Measurements from ENCODE around the gene OLFML2A. TPM values are rescaled to one million over a fixed set of nuclear protein-coding genes. Genes with fewer than 3 reads are reported as not detected.

Gene OLFML2A
- total RNA-seq, 1 donor from 2014 or later, result 7.0 TPM

DNA sequence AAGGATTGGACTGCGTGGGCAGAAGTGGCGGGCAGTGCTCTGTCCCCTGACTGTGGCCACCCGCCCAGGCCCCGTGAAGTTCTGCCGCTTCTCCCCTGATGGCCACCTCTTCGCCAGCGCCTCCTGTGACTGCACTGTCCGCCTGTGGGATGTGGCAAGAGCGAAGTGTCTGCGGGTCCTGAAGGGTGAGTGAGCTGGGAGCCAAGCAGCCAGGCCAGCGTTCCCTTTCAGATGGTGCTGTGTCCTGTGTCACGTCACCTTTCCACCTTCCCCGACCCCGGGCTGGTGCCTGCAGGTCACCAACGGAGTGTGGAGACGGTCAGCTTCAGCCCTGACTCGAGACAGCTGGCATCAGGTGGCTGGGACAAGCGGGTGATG lies 78.6 kb downstream of the OLFML2A start:
- no peak overlapping the region for H3K4me3 ChIP-seq (ENCODE audit: low read depth, low read length)
- no peak for DNase-seq (ENCODE audit: low read depth)
- TF ChIP-seq, protein P1, sequence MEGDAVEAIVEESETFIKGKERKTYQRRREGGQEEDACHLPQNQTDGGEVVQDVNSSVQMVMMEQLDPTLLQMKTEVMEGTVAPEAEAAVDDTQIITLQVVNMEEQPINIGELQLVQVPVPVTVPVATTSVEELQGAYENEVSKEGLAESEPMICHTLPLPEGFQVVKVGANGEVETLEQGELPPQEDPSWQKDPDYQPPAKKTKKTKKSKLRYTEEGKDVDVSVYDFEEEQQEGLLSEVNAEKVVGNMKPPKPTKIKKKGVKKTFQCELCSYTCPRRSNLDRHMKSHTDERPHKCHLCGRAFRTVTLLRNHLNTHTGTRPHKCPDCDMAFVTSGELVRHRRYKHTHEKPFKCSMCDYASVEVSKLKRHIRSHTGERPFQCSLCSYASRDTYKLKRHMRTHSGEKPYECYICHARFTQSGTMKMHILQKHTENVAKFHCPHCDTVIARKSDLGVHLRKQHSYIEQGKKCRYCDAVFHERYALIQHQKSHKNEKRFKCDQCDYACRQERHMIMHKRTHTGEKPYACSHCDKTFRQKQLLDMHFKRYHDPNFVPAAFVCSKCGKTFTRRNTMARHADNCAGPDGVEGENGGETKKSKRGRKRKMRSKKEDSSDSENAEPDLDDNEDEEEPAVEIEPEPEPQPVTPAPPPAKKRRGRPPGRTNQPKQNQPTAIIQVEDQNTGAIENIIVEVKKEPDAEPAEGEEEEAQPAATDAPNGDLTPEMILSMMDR (conservative IDR thresholded peaks at IDR 0.05; ENCODE audit: low read depth, low read length), result no peak

DNA sequence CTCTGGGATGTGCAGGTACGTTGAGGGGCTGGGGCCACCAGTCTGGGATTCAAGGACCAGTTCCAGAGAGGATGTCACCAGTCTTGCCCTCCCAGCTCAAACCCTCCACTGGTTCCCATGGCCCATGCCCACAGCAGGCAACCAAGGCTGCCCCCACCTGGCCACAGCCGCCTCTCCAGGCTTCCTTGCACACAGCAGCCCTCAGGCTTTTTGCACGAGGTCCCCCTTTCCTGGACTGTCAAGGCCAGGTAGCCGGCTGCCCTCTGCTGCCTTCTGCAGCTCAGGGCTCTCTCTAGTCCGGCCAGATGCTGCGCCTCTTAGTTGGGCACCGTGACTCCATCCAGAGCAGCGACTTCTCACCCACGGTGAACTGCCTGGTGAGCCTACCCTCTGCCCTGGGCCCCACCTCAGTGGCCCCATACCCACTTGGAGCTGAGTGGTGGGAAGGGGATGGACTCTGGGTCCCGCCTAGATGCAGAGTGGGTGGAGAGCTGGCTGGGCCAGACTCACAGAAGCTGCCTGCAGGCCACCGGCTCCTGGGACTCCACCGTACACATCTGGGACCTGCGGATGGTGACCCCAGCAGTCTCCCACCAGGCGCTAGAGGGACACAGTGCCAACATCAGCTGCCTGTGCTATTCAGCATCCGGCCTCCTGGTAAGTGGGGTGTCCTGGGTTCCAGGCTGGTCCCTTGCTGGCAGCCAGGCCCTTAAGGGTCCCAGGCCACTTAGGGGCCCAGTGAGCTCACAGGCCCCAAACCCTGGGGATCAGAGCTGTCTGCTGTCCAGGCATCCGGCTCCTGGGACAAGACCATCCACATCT lies 79.2 kb downstream of the OLFML2A start:
- TF ChIP-seq, protein P1 (conservative IDR thresholded peaks at IDR 0.05; ENCODE audit: low read depth, low read length), result peak; percentile 45
- no peak overlapping the region for H3K4me3 ChIP-seq (ENCODE audit: low read depth, low read length)
- DNase-seq (ENCODE audit: low read depth), result no peak

DNA sequence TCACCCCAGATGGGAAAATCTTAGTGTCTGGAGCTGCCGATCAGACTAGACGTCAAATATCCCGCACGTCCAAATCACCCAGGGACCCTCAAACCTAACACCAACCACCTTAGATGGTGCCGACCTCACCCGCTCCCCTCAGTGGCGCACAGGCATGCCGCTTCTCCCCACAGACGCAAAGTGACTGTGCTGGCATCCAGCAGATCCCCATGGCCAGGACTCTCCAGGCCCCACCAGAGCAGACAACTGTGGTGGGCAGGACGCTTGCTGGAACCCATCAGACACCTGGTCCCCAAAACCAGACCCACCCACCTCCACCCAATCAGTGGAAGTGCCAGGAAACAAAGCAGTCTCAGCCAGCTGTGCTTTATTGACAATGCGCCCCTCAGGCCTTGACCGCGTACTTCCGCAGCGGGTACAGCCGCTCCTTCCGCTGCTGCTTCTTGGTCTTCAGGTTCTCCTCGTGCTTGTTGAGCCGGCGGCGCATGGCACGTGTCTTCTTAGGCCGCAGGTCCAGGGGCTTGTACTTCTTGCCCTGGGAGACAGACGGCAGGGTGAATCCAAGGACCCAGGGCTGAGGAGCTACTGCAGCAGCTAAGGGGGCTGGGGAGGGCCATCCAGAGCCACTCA lies 80.7 kb downstream of the OLFML2A start:
- no peak overlapping the region for H3K4me3 ChIP-seq (ENCODE audit: low read depth, low read length)
- TF ChIP-seq, protein P1 (conservative IDR thresholded peaks at IDR 0.05; ENCODE audit: low read depth, low read length), result no peak

DNA sequence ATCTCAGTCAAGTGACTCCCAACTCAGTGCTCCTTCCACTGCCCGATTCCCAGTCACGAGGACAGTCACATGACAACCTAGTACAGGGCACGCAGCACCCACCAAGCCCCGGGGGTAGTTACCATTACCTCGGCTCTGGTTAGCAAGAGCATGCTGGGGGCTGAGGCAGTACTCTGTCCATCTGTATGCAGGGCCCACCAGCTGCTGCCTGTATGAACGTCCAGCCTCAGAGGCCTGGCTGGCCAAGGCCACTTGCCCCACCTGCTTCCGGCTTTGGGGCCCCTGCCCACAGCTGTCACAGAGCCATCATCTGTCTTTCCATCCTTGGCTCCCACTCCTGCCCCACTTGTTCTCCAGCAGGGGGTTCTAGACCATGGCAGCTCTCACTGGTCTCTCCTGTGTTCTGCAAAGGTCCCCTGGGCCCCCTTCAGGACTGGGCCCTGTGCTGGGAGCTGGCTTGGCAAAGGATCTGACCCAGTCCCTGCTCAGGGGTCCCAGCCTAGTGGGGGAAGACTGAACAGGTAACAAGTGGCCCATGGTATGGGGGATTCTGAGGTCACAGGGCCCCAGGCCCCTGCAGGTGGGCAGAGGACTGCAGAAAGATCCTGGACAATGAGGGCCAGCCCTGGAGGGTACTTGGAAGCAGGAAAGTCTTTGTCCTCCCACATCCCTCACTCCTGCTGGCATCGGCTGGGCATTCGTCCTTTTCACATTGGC lies 81.6 kb downstream of the OLFML2A start:
- DNase-seq (ENCODE audit: low read depth), result no peak
- TF ChIP-seq, protein P1 (conservative IDR thresholded peaks at IDR 0.05; ENCODE audit: low read depth, low read length), result no peak
- H3K4me3 ChIP-seq (ENCODE audit: low read depth, low read length), result no peak overlapping the region

More for the DNA sequence above, 80.7 kb downstream of the OLFML2A start:
- DNase-seq (ENCODE audit: low read depth), result no peak

DNA sequence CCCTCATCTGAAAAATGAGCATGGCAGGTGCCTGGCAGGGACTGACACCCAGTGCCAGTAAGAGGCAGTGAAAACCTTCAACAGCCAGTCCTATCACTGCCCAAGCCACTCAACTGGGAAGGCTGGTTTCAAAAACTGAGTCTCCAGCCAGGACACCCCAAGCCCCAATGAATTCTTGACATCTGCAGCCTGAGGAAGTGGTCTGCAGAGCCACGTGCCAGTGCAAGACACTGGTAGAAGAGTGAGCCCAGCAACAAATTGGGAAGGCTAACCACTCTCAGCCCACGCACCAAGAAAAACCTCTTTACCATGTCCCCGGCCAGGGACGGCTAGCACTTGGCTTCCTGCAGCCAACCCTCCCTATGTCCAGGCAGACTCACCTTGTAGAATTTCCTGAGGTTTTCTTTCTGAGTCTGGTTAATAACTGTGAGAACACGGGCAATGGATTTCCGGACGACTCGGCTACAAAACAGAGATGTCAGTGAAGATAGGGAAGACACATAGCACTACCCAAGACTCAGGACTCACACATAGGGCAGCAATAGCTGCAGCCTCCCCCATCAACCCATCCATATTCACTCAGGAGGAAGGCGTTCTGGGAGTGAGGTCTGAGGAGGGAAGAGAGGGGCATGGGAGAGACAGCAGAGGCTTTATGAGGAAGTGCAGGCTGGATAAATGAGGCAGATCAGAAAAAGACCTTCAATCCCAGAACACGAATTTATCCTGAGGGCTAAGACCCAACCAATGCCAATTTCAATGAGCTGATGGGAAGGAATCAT lies 83.1 kb downstream of the OLFML2A start:
- DNase-seq (ENCODE audit: low read depth), result no peak
- TF ChIP-seq, protein P1 (conservative IDR thresholded peaks at IDR 0.05; ENCODE audit: low read depth, low read length), result no peak
- H3K4me3 ChIP-seq (ENCODE audit: low read depth, low read length), result peak overlapping the region; percentile 90

DNA sequence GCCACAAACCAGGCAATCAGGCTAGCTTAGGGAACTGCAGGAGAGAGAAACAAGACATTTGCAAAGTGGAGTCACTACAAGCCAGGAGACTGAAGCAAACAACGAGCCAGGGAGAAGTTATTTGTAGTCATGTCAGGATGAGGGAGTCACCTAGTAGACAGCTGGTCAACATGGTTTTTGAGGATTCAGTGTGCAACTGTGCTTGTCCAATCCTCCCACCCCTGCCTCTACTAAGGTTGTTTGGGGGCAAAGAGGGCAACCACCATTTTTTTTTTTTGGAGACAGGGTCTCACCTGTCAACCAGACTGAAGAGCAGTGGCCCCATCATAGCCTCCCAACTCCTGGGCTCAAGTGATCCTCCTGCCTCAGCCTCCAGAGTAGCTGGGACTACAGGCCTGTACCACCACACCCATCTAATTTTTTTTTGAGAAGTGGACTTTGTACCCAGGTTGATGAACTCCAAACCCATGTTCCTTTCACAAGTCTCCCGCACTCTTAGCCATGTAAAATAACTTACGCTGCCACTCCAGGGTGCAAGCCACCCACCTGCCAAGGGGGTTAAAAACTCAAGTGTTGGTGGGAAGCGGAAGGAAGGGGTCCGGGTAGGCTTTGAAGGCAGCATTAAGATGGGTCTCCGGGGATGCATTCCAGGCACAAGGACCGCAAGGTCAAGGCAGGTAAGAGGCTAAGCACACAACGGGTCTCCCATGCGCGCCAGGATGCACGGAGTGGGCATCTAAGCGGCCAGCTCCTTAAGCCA lies 83.8 kb downstream of the OLFML2A start:
- TF ChIP-seq, protein P1 (conservative IDR thresholded peaks at IDR 0.05; ENCODE audit: low read depth, low read length), result no peak
- DNase-seq (ENCODE audit: low read depth), result no peak
- H3K4me3 ChIP-seq (ENCODE audit: low read depth, low read length), result peak overlapping the region; percentile 90

Measured in epithelial cell of proximal tubule (primary cell).